Mucosa of descending colon (tissue), 3 donors: Measurements from ENCODE around the gene TAGLN2. TPM values are rescaled to one million over a fixed set of nuclear protein-coding genes. Genes with fewer than 3 reads are reported as not detected.

Experiments
- ATAC-seq: fragments of 200-7000 bp; cut with Tn5 transposase; one replicate; pipeline ENCODE4 v1.9.1; 2020; ENCODE audit warnings: mild to moderate bottlenecking, moderate library complexity
- DNase-seq, 3 donors: peaks; one replicate each; pipeline ENCODE4 v3.0.0-alpha.2; 2020
- H3K36me3 ChIP-seq: fragments of 200-600 bp; one replicate; pipeline ENCODE4 v1.8.0; 2021; ENCODE audit warnings: low read depth, mild to moderate bottlenecking
- H3K4me1 ChIP-seq: fragments of 200-600 bp; one replicate; pipeline ENCODE4 v1.8.0; 2021; ENCODE audit warnings: low read depth, mild to moderate bottlenecking
- H3K4me3 ChIP-seq: fragments of 200-600 bp; one replicate; pipeline ENCODE4 v1.8.0; 2021; ENCODE audit warnings: mild to moderate bottlenecking
- H3K9me3 ChIP-seq: fragments of 200-600 bp; one replicate; pipeline ENCODE4 v1.8.0; 2021; ENCODE audit warnings: mild to moderate bottlenecking
- intact Hi-C, 2 donors: fragments of 100-400 bp; cut with DNase I in 1 of 2; cut with micrococcal nuclease in 1 of 2; formaldehyde crosslinking; loops; one replicate each; pipeline versions ENCODE4 v1.11.0 to v1.11.1; 2022; cut with DNase I, micrococcal nuclease
- total RNA-seq, 3 donors: library from RNA; stranded (reverse); fragmentation: NEBNext Ultra II Directional in 2 of 3; extraction: Animal tissue kit (Norgen Biotek cat#: 25700) in 2 of 3; gene quantifications; one replicate each; pipeline versions ENCODE4 v1.2.1 to v1.2.4, GENCODE V29; 2021 to 2023
- TF ChIP-seq, protein P1 (sequence below): fragments of 200-600 bp; IDR thresholded peaks from one replicate; pipeline ENCODE4 v1.8.0; 2022; ENCODE audit warnings: antibody characterized with exemption, mild to moderate bottlenecking
- donor health status: DM: no; HTN: no; CAD: no; lungs with moderate emphysema.
- donor health status: DM: no; HTN: no; CAD: no.
- donor health status: DM: no; HTN: yes; CAD: no.

Gene TAGLN2
- total RNA-seq, 3 donors from 2014 or later: 137 to 296 (median 264) TPM

DNA sequence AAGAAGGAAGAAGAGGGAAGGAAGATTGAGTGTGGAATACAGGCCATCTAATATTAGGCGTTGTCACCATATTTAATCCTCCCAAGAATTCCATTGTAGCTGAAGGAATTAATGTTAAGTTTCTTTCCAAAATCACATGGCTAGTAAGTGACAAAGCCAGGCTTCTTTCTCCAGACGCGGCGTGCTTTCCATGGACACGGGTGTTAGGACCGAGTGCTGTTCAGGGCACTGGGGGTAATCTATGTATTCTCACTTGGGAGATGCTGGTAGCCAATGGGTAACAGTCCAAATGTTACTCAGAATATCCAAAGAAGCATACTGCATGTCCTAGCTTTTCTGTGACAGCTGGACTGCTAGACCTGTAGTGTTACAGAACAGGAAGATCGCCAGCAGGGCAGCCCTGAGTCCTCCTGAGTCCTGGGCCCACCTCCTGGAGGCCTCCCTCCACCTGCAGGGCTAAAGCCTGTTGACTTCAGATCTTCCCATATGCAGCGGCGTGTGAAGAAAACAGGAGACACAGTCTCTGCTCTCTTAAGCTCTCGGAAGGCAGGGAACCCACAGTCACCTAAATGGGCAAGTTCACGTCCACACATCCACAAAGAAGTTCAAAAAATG, 14.8 kb upstream of the TAGLN2 start:
- ATAC-seq (no peak), DNase-seq (no peak)
- intact Hi-C loops: no loop called here
- Histone ChIP-seq H3K36me3 (no peaks in the 10 kb centered on the region), H3K9me3 (no peaks in the 10 kb centered on the region), H3K4me1 (peaks cover 50% of the 10 kb centered on the region), H3K4me3 (no peak overlapping the region)
- TF ChIP-seq, protein P1, sequence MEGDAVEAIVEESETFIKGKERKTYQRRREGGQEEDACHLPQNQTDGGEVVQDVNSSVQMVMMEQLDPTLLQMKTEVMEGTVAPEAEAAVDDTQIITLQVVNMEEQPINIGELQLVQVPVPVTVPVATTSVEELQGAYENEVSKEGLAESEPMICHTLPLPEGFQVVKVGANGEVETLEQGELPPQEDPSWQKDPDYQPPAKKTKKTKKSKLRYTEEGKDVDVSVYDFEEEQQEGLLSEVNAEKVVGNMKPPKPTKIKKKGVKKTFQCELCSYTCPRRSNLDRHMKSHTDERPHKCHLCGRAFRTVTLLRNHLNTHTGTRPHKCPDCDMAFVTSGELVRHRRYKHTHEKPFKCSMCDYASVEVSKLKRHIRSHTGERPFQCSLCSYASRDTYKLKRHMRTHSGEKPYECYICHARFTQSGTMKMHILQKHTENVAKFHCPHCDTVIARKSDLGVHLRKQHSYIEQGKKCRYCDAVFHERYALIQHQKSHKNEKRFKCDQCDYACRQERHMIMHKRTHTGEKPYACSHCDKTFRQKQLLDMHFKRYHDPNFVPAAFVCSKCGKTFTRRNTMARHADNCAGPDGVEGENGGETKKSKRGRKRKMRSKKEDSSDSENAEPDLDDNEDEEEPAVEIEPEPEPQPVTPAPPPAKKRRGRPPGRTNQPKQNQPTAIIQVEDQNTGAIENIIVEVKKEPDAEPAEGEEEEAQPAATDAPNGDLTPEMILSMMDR: no peak

DNA sequence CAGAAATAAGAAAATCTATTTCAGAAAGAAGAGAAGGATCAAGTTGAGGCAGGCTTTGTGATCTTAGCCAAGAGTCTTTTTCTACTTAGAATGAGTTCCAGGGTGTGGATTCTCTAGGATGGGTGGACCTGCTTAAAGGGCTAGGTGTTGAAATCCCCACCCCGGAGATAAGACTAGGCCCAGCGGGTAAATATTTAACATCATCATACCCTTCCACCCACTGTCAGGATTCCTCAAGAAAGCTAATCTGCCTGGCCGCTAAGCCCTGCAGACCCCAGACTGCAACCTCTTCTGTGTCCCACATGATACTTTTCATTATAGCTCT, 14.3 kb upstream of the TAGLN2 start:
- TF ChIP-seq, protein P1: no peak
- peak in 1 of 3 donors; percentile 52 for DNase-seq
- peak; percentile 60 for ATAC-seq
- Histone ChIP-seq H3K9me3 (no peaks in the 10 kb centered on the region), H3K36me3 (no peaks in the 10 kb centered on the region), H3K4me1 (peaks cover 46% of the 10 kb centered on the region), H3K4me3 (no peak overlapping the region)
- intact Hi-C loops: loop anchor here in 1 of 2 donors (5.0 kb wide), 1 partner anchor 68 kb away; no protein-coding TSS in a partner anchor

GRCh38 chr1:159938905-159939677, 13.8 kb upstream of the TAGLN2 start:
- ATAC-seq (no peak), DNase-seq (peak in 1 of 3 donors; percentile 13)
- Histone ChIP-seq H3K9me3 (no peaks in the 10 kb centered on the region), H3K36me3 (no peaks in the 10 kb centered on the region), H3K4me1 (peaks cover 44% of the 10 kb centered on the region), H3K4me3 (no peak overlapping the region)
- TF ChIP-seq, protein P1: no peak
- intact Hi-C loops: loop anchor here in 1 of 2 donors (5.0 kb wide), 1 partner anchor 68 kb away; no protein-coding TSS in a partner anchor

GRCh38 chr1:159938211-159938852, 13.0 kb upstream of the TAGLN2 start:
- Histone ChIP-seq H3K36me3 (no peaks in the 10 kb centered on the region), H3K9me3 (no peaks in the 10 kb centered on the region), H3K4me3 (no peak overlapping the region), H3K4me1 (peaks cover 44% of the 10 kb centered on the region)
- peak; percentile 4 for ATAC-seq
- intact Hi-C loops: loop anchor here in 1 of 2 donors (5.0 kb wide), 1 partner anchor 69 kb away; no protein-coding TSS in a partner anchor
- DNase-seq: peak in 1 of 3 donors; percentile 36
- TF ChIP-seq, protein P1: no peak

DNA sequence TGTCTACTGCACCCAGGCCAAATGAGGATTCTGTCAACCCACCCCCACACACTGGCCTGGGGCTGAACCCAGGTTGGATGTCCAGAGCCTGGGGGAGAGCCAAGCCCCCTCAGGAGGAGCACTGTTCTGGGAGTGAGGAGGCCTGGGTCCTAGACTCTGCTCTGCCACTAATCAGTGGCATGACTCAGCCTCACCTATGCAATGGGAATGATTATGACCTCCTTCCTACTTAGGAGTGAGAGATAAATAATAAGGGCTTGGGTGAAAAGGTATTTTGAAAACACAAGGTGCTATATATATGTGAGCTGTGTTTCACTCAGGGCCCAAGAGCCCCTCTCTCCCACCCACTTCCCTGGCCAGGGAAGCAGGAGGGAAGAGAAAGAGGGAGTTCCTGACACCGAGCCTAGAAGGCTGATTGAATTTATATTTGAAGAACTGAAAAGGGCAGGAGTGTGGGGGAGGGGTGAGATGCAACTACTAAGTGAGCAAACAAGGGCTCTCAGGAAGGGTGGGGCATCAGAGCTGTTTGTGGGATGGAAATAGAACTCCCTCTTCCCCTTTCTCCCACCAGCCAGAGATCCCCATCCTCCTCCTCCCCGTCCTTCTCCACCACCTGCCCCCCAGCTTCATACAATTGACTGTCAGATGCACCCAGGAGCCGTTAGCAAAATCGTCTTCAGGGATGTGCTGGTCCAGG, 11.9 kb upstream of the TAGLN2 start:
- H3K4me1 ChIP-seq: peaks cover 44% of the 10 kb centered on the region
- H3K36me3 ChIP-seq: no peaks in the 10 kb centered on the region
- intact Hi-C loops: loop anchor here (2.0 to 5.0 kb wide), 2 partner anchors 70 kb away; no protein-coding TSS in a partner anchor
- ATAC-seq: peak; percentile 53
- TF ChIP-seq, protein P1: no peak
- DNase-seq: peak in 2 of 3 donors; percentile 44 to 85
- H3K9me3 ChIP-seq: no peaks in the 10 kb centered on the region
- no peak overlapping the region for H3K4me3 ChIP-seq
